H9 (cell line): Measurements from ENCODE around the gene TMEM127. TPM values are rescaled to one million over a fixed set of nuclear protein-coding genes. Genes with fewer than 3 reads are reported as not detected.
A peak's percentile ranks its signal among the peaks of the same experiment; 100 is the strongest.

ENCODE experiments used
- DNase-seq: peaks from one replicate; pipeline ENCODE4 v3.0.0-alpha.2; 2017
- H2AFZ ChIP-seq: one replicate; pipeline ENCODE4 v1.6.1; 2013; ENCODE audit warnings: mild to moderate bottlenecking, low read length, control low read depth, moderate library complexity
- H2AK5ac ChIP-seq: 2 replicates; pipeline ENCODE4 v1.6.1; 2013; ENCODE audit warnings: low read length, control low read depth, mixed read lengths; ENCODE audit not compliant: insufficient read length
- H2BK120ac ChIP-seq: one replicate; pipeline ENCODE4 v1.6.1; 2013; ENCODE audit warnings: low read depth, mild to moderate bottlenecking, low read length, control low read depth, inconsistent platforms; ENCODE audit not compliant: poor library complexity, severe bottlenecking
- H2BK12ac ChIP-seq: 2 replicates; pipeline ENCODE4 v1.6.1; 2013; ENCODE audit warnings: low read length, control low read depth, mixed read lengths, low read depth; ENCODE audit not compliant: insufficient read length
- H2BK15ac ChIP-seq: 2 replicates; pipeline ENCODE4 v1.6.1; 2013; ENCODE audit warnings: low read depth, low read length, control low read depth
- H2BK20ac ChIP-seq: one replicate; pipeline ENCODE4 v1.6.1; 2013; ENCODE audit warnings: low read depth, mild to moderate bottlenecking, low read length, control low read depth, inconsistent platforms; ENCODE audit not compliant: poor library complexity, severe bottlenecking
- H2BK5ac ChIP-seq: 2 replicates; pipeline ENCODE4 v1.6.1; 2013; ENCODE audit warnings: low read length, control low read depth, mixed read lengths; ENCODE audit not compliant: insufficient read length
- H3K14ac ChIP-seq: 2 replicates; pipeline ENCODE4 v1.6.1; 2013; ENCODE audit warnings: low read length, control low read depth; ENCODE audit not compliant: insufficient read depth
- H3K18ac ChIP-seq: 2 replicates; pipeline ENCODE4 v1.6.1; 2013; ENCODE audit warnings: low read depth, mild to moderate bottlenecking, mixed read lengths, low read length, control low read depth; ENCODE audit not compliant: insufficient read length
- H3K23ac ChIP-seq: 2 replicates; pipeline ENCODE4 v1.6.1; 2013; ENCODE audit warnings: low read length, control low read depth, mixed read lengths, low read depth; ENCODE audit not compliant: insufficient read length
- H3K23me2 ChIP-seq: 2 replicates; pipeline ENCODE4 v1.6.1; 2013; ENCODE audit warnings: low read depth, mild to moderate bottlenecking, mixed read lengths, low read length, control low read depth; ENCODE audit not compliant: insufficient read length, poor library complexity, severe bottlenecking
- H3K27ac ChIP-seq: 2 replicates; pipeline ENCODE4 v1.5.1; 2013; ENCODE audit warnings: low read length, control low read depth, mixed read lengths, low read depth; ENCODE audit not compliant: insufficient read length
- H3K27me3 ChIP-seq: 2 replicates; pipeline ENCODE4 v1.6.1; 2013; ENCODE audit warnings: low read length, control low read depth, inconsistent platforms; ENCODE audit not compliant: insufficient read depth
- H3K4ac ChIP-seq: 2 replicates; pipeline ENCODE4 v1.6.1; 2013; ENCODE audit warnings: low read depth, mild to moderate bottlenecking, control low read depth, inconsistent platforms, low read length, moderate library complexity
- H3K4me1 ChIP-seq: 2 replicates; pipeline ENCODE4 v1.6.1; 2013; ENCODE audit warnings: low read length, control low read depth, inconsistent platforms; ENCODE audit not compliant: insufficient read depth
- H3K4me2 ChIP-seq: 2 replicates; pipeline ENCODE4 v1.6.1; 2013; ENCODE audit warnings: low read length, control low read depth, mixed read lengths; ENCODE audit not compliant: insufficient read length, insufficient read depth
- H3K56ac ChIP-seq: 2 replicates; pipeline ENCODE4 v1.6.1; 2013; ENCODE audit warnings: low read depth, mild to moderate bottlenecking, mixed read lengths, low read length, control low read depth; ENCODE audit not compliant: insufficient read length
- H3K79me1 ChIP-seq: 2 replicates; pipeline ENCODE4 v1.6.1; 2013; ENCODE audit warnings: low read depth, mild to moderate bottlenecking, moderate library complexity, low read length, control low read depth, inconsistent platforms; ENCODE audit not compliant: insufficient read depth, poor library complexity, severe bottlenecking
- H3K79me2 ChIP-seq: 2 replicates; pipeline ENCODE4 v1.6.1; 2013; ENCODE audit warnings: low read length, control low read depth, inconsistent platforms; ENCODE audit not compliant: insufficient read depth
- H3K9ac ChIP-seq: 2 replicates; pipeline ENCODE4 v1.6.1; 2013; ENCODE audit warnings: low read length, control low read depth, mixed read lengths; ENCODE audit not compliant: insufficient read length; ENCODE audit errors: extremely low read depth
- H3K9me3 ChIP-seq: one replicate; pipeline ENCODE4 v1.6.1; 2013; ENCODE audit warnings: low read depth, low read length, inconsistent platforms; ENCODE audit not compliant: control insufficient read depth
- H3T11ph ChIP-seq: one replicate; pipeline ENCODE4 v1.6.1; 2013; ENCODE audit warnings: mild to moderate bottlenecking, low read length, control low read depth, inconsistent platforms
- H4K20me1 ChIP-seq: one replicate; pipeline ENCODE4 v1.6.1; 2013; ENCODE audit not compliant: control insufficient read depth, insufficient read length, insufficient read depth
- H4K5ac ChIP-seq: 2 replicates; pipeline ENCODE4 v1.6.1; 2013; ENCODE audit warnings: low read depth, mild to moderate bottlenecking, mixed read lengths, low read length, control low read depth; ENCODE audit not compliant: insufficient read length
- H4K8ac ChIP-seq: replicated peaks from 2 replicates; pipeline ENCODE4 v1.6.1; 2013; ENCODE audit warnings: low read length, control low read depth, mixed read lengths, low read depth; ENCODE audit not compliant: insufficient read length
- H4K91ac ChIP-seq: 2 replicates; pipeline ENCODE4 v1.6.1; 2013; ENCODE audit warnings: low read depth, mild to moderate bottlenecking, moderate library complexity, mixed read lengths, low read length, control low read depth; ENCODE audit not compliant: insufficient read length
- H3K27ac Mint-ChIP-seq, 3 experiments: 2 replicates in 2 of 3; 3 replicates in 1 of 3; pipeline ENCODE4 v1.8.0; 2020 to 2021; ENCODE audit warnings: mixed read lengths in 3 of 3, mild to moderate bottlenecking in 1 of 3, moderate library complexity in 1 of 3
- H3K27me3 Mint-ChIP-seq: 2 replicates; pipeline ENCODE4 v1.8.0; 2021; ENCODE audit warnings: low read depth, mild to moderate bottlenecking, moderate library complexity, mixed read lengths
- H3K36me3 Mint-ChIP-seq, 3 experiments: 2 replicates in 2 of 3; 3 replicates in 1 of 3; pipeline ENCODE4 v1.8.0; 2020 to 2021; ENCODE audit warnings: low read depth in 3 of 3, mixed read lengths in 3 of 3; ENCODE audit not compliant: insufficient read depth in 1 of 3
- H3K4me1 Mint-ChIP-seq, 2 experiments: 2 replicates each; pipeline ENCODE4 v1.8.0; 2020; ENCODE audit warnings: mixed read lengths in 2 of 2
- H3K4me3 Mint-ChIP-seq, 2 experiments: 2 replicates in 1 of 2; 3 replicates in 1 of 2; pipeline ENCODE4 v1.8.0; 2020 to 2021; ENCODE audit warnings: mild to moderate bottlenecking in 2 of 2, mixed read lengths in 2 of 2, moderate library complexity in 1 of 2
- H3K9me3 Mint-ChIP-seq, 2 experiments: 2 replicates in 1 of 2; 3 replicates in 1 of 2; pipeline ENCODE4 v1.8.0; 2020; ENCODE audit warnings: mild to moderate bottlenecking in 2 of 2, mixed read lengths in 2 of 2, moderate library complexity in 1 of 2
- WGBS: extraction: QIAGEN DNeasy Blood & Tissue Kit; methylation state at CpG from one replicate; pipeline ENCODE4 v1.1.7; 2013; ENCODE audit warnings: missing lambda C conversion rate, low lambda C conversion rate, mixed read lengths; ENCODE audit not compliant: insufficient read length; ENCODE audit errors: extremely low coverage; 5-methylcytosine and 5-hydroxymethylcytosine counted together
- total RNA-seq: library from RNA; stranded (reverse); gene quantifications from 2 replicates; pipeline ENCODE4 v1.2.1, GENCODE V29; 2021
- TF ChIP-seq, protein P1 (sequence below): fragments of 200-600 bp; sonication (generic); conservative IDR thresholded peaks from 3 replicates; pipeline ENCODE4 v1.8.0; 2021; ENCODE audit warnings: antibody characterized with exemption, mild to moderate bottlenecking

The TMEM127 gene
- total RNA-seq, 1 experiment from 2014 or later: 30.1 TPM

DNA sequence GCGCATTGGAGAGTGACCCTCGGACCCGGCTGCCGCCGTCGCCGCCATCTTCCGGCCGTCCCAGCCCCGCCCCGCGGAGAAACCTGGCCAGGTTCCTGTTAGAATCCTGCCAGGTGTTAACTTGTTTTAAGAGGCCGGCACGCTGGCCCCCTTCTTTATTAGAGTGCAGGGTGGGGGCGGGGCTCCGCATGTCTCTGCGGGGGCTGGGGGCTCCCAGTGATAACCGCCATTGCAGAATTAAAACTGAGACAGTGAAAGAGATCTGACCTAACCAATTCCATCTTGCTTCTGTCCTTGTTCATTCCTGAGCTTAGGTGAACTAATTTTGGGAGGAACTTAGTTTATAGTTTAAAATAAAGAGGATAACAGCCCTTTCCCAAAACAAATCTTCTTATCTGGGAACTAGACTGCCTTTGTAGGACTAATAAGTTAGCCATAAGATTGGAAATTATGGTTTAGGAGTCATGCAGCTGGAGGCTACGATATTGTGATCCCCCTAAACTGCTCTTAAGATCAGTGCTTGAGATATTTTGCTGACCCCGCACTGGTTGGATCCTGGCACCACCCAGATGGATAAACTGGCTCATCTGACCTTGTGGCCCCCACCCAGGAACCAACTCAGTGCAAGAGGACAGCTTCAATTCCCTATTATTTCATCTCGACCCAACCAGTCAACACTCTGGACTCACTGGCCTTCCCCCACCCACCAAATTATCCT lies 56.6 kb downstream of the TMEM127 start:
- no peak overlapping the region for H2BK20ac ChIP-seq
- Mint-ChIP-seq H3K4me3 (peak overlapping the region; percentile 82 to 99), H3K9me3 (peaks cover 0 to 3% of the 10 kb centered on the region in 2 experiments; a peak in 2 of 5 replicates), H3K27ac (peak overlapping the region; percentile 92 to 96 (median 94)), H3K27me3 (no peaks in the 10 kb centered on the region), H3K4me1 (peaks cover 39 to 41% of the 10 kb centered on the region in 2 experiments), H3K36me3 (peaks cover 9 to 17% (median 15%) of the 10 kb centered on the region in 3 experiments; a peak in 6 of 7 replicates)
- peak overlapping the region; percentile 60 for H3K4me2 ChIP-seq
- TF ChIP-seq, protein P1, sequence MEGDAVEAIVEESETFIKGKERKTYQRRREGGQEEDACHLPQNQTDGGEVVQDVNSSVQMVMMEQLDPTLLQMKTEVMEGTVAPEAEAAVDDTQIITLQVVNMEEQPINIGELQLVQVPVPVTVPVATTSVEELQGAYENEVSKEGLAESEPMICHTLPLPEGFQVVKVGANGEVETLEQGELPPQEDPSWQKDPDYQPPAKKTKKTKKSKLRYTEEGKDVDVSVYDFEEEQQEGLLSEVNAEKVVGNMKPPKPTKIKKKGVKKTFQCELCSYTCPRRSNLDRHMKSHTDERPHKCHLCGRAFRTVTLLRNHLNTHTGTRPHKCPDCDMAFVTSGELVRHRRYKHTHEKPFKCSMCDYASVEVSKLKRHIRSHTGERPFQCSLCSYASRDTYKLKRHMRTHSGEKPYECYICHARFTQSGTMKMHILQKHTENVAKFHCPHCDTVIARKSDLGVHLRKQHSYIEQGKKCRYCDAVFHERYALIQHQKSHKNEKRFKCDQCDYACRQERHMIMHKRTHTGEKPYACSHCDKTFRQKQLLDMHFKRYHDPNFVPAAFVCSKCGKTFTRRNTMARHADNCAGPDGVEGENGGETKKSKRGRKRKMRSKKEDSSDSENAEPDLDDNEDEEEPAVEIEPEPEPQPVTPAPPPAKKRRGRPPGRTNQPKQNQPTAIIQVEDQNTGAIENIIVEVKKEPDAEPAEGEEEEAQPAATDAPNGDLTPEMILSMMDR: no peak
- no peak overlapping the region for H3K56ac ChIP-seq
- no peak overlapping the region for H3K18ac ChIP-seq
- H3K79me1 ChIP-seq: no peaks in the 10 kb centered on the region
- no peak overlapping the region for H2BK120ac ChIP-seq
- peaks cover 6% of the 10 kb centered on the region; the same call in 1 of the 2 replicates for H3K4me1 ChIP-seq
- H3K14ac ChIP-seq: no peak overlapping the region
- peaks cover 34% of the 10 kb centered on the region for H3K79me2 ChIP-seq
- H2AFZ ChIP-seq: no peak overlapping the region
- H3K23me2 ChIP-seq: peaks cover 10% of the 10 kb centered on the region
- no peak overlapping the region for H3K9ac ChIP-seq
- no peak overlapping the region for H3K23ac ChIP-seq
- H3K9me3 ChIP-seq: no peaks in the 10 kb centered on the region
- no peak for DNase-seq
- H4K91ac ChIP-seq: no peak overlapping the region
- H2BK15ac ChIP-seq: no peak overlapping the region
- WGBS: no CpG with 5 or more reads among the region's 21 CpGs
- no peak overlapping the region for H3T11ph ChIP-seq
- H4K8ac ChIP-seq: no peak overlapping the region
- no peak overlapping the region for H3K4ac ChIP-seq
- H2BK5ac ChIP-seq: no peak overlapping the region
- H3K27me3 ChIP-seq: no peaks in the 10 kb centered on the region
- H4K5ac ChIP-seq: no peak overlapping the region
- H3K27ac ChIP-seq: no peak overlapping the region
- no peak overlapping the region for H2BK12ac ChIP-seq
- H2AK5ac ChIP-seq: no peak overlapping the region
- H4K20me1 ChIP-seq: no peaks in the 10 kb centered on the region
